Stimulated activated naive CD8-positive, alpha-beta T cell treated with anti-CD3 and anti-CD28 coated beads, Interleukin-15, Interleukin-2, amounts not matched to agents 100 ng/mL and 50 ng/mL, for 24 hours (primary cell): ENCODE data around the gene RAB26.
A peak's percentile ranks its signal among the peaks of the same experiment; 100 is the strongest.
"Not testable (repeated sequence)": the region's sequence is repeated elsewhere in the genome, so short reads cannot be mapped to it uniquely, and the experiment has no call there.

Source experiments
- H3K27ac Mint-ChIP-seq: one replicate; pipeline ENCODE4 v1.8.0; 2021; ENCODE audit warnings: mild to moderate bottlenecking, mixed read lengths
- H3K27me3 Mint-ChIP-seq: one replicate; pipeline ENCODE4 v1.8.0; 2021; ENCODE audit warnings: mixed read lengths
- H3K36me3 Mint-ChIP-seq: one replicate; pipeline ENCODE4 v1.8.0; 2021; ENCODE audit warnings: low read depth, mixed read lengths
- H3K4me1 Mint-ChIP-seq: one replicate; pipeline ENCODE4 v1.8.0; 2021; ENCODE audit warnings: low read depth, mixed read lengths
- H3K4me3 Mint-ChIP-seq: one replicate; pipeline ENCODE4 v1.8.0; 2021; ENCODE audit warnings: mild to moderate bottlenecking, mixed read lengths
- H3K9me3 Mint-ChIP-seq: one replicate; pipeline ENCODE4 v1.8.0; 2021; ENCODE audit warnings: mixed read lengths

RAB26 gene

DNA sequence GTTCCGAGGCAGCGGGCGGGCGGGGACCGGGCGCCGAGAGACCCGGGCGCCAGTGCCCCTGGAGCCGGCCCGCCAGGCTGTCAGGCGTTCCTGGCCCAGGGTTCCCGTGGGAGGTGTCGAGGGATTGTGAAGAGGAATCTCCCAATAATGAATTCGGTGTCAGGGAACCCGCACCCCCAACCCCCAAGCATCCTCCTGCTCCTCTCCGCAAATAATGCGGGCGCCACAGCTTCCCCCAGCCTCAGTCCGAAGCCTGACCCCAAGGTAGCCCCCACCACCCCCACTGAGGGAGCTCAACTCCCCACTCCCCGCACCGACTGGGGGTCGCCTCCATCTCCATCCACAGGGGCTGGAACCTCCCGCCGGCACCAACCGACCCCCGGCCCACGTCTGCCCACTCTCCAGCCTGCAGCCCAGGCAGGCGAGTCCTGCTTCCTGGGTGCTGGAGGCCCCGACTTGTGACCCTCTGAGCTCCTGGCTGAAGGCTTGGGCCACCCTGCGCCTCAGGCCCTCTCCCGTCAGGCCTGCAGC lies 48.6 kb downstream of the RAB26 start:
- Mint-ChIP-seq H3K9me3 (no peaks in the 10 kb centered on the region), H3K4me3 (peak overlapping the region; percentile 30), H3K27me3 (peaks cover 26% of the 10 kb centered on the region), H3K4me1 (peaks cover 3% of the 10 kb centered on the region), H3K27ac (no peak overlapping the region), H3K36me3 (no peaks in the 10 kb centered on the region)

DNA sequence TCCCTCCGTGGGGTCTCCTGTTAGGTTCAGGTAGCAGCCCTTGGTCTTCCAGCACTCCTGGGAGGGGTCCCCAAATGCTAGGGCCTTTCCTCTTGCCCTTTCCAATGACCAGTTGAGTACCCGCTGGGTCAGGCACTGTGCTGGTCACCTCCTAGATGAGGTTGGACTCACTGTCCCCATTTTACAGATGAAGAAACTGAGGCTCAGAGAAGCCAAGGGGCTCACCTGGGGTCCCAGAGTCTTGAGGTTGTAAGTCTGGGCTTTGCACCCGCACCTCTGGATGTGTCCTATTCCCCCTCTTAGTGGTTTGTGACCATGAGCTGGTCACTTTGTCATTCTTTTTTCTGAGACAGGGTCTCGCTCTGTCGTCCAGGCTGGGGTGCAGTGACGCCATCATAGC lies 49.3 kb downstream of the RAB26 start:
- H3K4me1 Mint-ChIP-seq, result peaks cover 3% of the 10 kb centered on the region
- H3K9me3 Mint-ChIP-seq, result no peaks in the 10 kb centered on the region
- H3K27ac Mint-ChIP-seq, result no peak overlapping the region
- H3K27me3 Mint-ChIP-seq, result peaks cover 26% of the 10 kb centered on the region
- no peak overlapping the region for H3K4me3 Mint-ChIP-seq
- H3K36me3 Mint-ChIP-seq, result no peaks in the 10 kb centered on the region

DNA sequence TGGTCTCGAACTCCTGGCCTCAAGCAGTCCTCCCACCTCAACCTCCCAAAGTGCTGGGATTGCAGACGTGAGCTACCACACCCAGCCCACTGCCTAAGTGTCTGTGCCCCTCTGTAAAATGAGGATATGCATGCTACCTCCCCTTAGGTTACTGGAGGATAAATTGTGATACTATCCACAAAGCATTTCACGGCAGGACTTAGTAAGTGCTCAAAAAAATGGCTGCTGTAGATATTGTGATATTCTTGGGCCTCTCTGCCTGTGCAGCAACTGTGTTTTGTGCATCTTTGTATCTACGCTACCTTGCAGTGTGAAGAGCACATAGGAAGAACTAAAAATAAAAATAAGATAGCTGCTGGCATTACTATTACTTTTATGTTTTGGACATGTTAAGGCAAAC lies 49.9 kb downstream of the RAB26 start:
- no peaks in the 10 kb centered on the region for H3K36me3 Mint-ChIP-seq
- no peak overlapping the region for H3K4me3 Mint-ChIP-seq
- H3K27ac Mint-ChIP-seq, result no peak overlapping the region
- H3K27me3 Mint-ChIP-seq, result peaks cover 26% of the 10 kb centered on the region
- H3K4me1 Mint-ChIP-seq, result peaks cover 3% of the 10 kb centered on the region
- no peaks in the 10 kb centered on the region for H3K9me3 Mint-ChIP-seq

DNA sequence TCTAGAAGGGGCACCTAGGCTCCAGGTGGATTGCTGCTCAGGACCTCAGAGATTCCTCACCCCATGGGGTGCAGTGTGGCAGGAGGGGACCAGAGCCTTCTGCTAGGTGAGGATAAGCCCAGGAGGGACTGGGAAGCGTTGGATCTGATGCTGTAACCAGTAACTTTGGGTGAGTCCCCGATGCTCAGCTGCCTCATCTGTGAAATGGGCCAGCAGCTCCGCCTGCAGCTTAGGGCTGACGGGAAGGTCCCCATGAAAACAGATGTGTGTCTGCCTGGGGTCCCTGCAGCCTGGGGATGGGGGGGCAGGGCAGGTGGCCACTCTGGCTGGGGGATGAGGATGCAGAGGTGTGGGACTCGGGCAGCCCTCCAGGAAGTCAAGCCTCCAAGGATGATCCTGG lies 50.7 kb downstream of the RAB26 start:
- H3K36me3 Mint-ChIP-seq, result no peaks in the 10 kb centered on the region
- no peak overlapping the region for H3K4me3 Mint-ChIP-seq
- no peaks in the 10 kb centered on the region for H3K9me3 Mint-ChIP-seq
- H3K27ac Mint-ChIP-seq, result no peak overlapping the region
- peaks cover 8% of the 10 kb centered on the region for H3K4me1 Mint-ChIP-seq
- peaks cover 26% of the 10 kb centered on the region for H3K27me3 Mint-ChIP-seq

DNA sequence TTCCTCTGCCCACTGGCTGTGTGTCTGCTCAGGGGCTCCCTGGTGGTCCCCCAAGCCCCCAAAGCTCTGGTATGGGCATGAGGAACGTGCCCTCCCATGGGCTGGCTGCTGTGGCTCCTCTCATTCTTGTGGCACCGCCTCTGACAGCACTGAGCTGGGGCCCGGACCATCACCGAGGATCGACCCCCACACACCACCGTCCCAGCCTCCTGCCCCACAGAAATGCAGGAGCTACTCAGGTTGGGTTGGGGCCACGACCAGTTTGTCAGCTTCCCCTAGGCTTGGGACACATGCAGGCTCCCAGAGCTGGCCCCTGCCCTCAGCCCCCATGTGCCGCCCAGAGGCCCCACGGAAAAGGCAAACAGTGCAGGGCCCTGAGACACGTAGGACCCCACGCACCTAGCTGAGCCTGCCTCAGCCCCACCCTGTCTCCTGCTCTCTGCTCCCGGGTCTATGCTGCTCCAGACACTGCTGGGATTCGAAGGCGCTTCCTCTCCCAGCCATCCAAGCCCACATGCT lies 51.3 kb downstream of the RAB26 start:
- Mint-ChIP-seq H3K27ac (no peak overlapping the region), H3K27me3 (peaks cover 25% of the 10 kb centered on the region), H3K9me3 (no peaks in the 10 kb centered on the region), H3K36me3 (no peaks in the 10 kb centered on the region), H3K4me1 (peaks cover 13% of the 10 kb centered on the region), H3K4me3 (no peak overlapping the region)

DNA sequence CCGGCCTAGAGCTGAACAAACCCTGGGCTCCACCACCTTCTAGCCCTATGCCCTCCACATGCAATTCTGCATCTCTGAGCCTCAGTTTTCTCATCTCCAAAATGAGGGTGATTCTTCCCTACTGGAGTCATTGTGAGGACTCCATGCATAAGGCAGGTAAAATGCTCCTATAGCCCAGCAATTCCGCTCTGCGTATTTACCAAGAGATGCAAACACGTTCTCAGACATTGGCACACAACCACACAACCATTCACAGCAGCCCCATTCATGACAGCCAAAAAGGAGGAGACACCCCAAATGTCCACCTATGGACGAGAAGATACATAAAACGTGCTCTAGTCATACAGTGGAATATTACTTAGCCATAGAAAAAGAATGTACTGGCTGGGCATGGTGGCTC lies 51.9 kb downstream of the RAB26 start:
- Mint-ChIP-seq H3K9me3 (no peaks in the 10 kb centered on the region), H3K36me3 (no peaks in the 10 kb centered on the region), H3K27me3 (peaks cover 21% of the 10 kb centered on the region), H3K27ac (no peak overlapping the region), H3K4me1 (peaks cover 11% of the 10 kb centered on the region), H3K4me3 (no peak overlapping the region)

DNA sequence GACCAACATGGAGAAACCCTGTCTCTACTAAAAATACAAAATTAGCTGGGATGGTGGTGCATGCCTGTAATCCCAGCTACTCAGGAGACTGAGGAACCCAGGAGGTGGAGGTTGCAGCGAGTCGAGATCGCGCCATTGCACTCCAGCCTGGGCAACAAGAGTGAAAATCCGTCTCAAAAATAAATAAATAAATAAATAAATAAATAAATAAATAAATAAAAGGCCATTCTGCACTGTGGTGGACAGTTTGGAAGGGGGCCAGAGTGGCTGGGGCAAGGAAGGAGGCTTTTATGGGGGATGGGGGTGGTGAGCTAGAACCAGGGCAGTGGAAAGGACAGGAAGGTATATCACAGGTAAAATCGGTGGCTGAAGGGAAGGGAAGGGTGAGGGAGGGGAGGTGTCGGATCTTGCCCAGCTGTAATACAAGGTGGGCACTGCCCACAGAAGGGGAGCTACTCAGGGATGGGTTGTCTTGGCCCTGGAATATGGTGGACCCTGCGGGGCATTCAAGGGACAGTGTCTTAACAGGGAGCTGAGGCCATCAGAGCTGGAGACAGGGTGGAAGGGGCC lies 54.8 kb downstream of the RAB26 start:
- H3K27me3 Mint-ChIP-seq, H3K9me3 Mint-ChIP-seq, H3K27ac Mint-ChIP-seq: not testable (repeated sequence)
- Mint-ChIP-seq H3K36me3 (peaks cover 17% of the 10 kb centered on the region), H3K4me1 (peaks cover 31% of the 10 kb centered on the region), H3K4me3 (peak overlapping the region; percentile 31)
